Kidney glomerular epithelial cell (primary cell): ENCODE data around the gene CIART.
"Not testable (repeated sequence)": the region's sequence is repeated elsewhere in the genome, so short reads cannot be mapped to it uniquely, and the experiment has no call there.

Experiments used
- DNase-seq: peaks from one replicate; lab custom pipeline; 2025; lab: John Stamatoyannopoulos, UW

Gene CIART

GRCh38 chr1:150309758-150310508, 27.6 kb downstream of the CIART start:
- DNase-seq, result no peak

- no peak for DNase-seq
Observed at GRCh38 chr1:150311762-150312161, 29.4 kb downstream of the CIART start.

GRCh38 chr1:150314691-150315090, 32.3 kb downstream of the CIART start:
- not testable (repeated sequence) for DNase-seq

- DNase-seq, result no peak
Observed at GRCh38 chr1:150320667-150320978, 38.3 kb downstream of the CIART start.

GRCh38 chr1:150321826-150322166, 39.4 kb downstream of the CIART start:
- DNase-seq, result no peak

- DNase-seq, result no peak
Observed at GRCh38 chr1:150322310-150322709, 40.0 kb downstream of the CIART start.

DNA sequence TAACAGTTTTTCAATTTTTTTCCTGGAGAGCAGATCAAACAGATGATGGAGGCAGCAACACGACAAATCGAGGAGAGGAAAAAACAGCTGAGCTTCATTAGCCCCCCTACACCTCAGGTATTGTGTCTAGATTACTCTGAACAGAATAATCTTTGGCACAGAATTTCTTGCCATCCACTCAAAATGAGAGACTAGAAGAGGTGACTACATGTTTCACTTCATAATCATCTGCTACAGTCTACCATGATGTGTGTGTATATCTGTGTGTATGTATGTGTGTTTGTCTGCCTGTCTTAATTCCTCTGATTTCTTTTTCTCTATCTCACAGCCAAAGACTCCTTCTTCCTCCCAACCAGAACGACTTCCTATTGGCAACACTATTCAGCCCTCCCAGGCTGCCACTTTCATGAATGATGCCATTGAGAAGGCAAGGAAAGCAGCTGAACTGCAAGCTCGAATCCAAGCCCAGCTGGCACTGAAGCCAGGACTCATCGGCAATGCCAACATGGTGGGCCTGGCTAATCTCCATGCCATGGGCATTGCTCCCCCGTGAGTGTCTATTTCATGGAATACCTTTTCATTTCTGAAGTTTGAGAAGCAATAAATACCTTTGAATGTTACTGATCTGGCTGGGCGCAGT, 50.4 kb downstream of the CIART start:
- no peak for DNase-seq
